Natural killer cell treated with Interleukin-12 subunit alpha and Interleukin-12 subunit beta and Interleukin-15 and Interleukin-18, amount 100 ng/mL, for 72 hours (primary cell): ENCODE results near the gene SKIL. TPM values are rescaled to one million over a fixed set of nuclear protein-coding genes. Genes with fewer than 3 reads are reported as not detected.
A peak's percentile ranks its signal among the peaks of the same experiment; 100 is the strongest.

Source experiments
- ATAC-seq, 2 donors: fragments of 150-1000 bp; cut with Tn5 transposase in 1 of 2; sonication (Bioruptor Pico), chemical (Tn5 transposase) in 1 of 2; 2 replicates each; pipeline ENCODE4 v1.10.0; 2021
- DNase-seq: peaks from one replicate; pipeline ENCODE4 v3.0.0; 2022; ENCODE audit warnings: low spot score
- H3K27ac Mint-ChIP-seq, 2 donors: 1 replicate in 1 of 2; 2 replicates in 1 of 2; pipeline ENCODE4 v1.8.0; 2022; ENCODE audit warnings: mixed read lengths in 2 of 2, mild to moderate bottlenecking in 1 of 2, moderate library complexity in 1 of 2
- H3K27me3 Mint-ChIP-seq, 2 donors: 1 replicate in 1 of 2; 2 replicates in 1 of 2; pipeline ENCODE4 v1.8.0; 2022; ENCODE audit warnings: mixed read lengths in 2 of 2
- H3K36me3 Mint-ChIP-seq: one replicate; pipeline ENCODE4 v1.8.0; 2022; ENCODE audit warnings: mixed read lengths
- H3K4me1 Mint-ChIP-seq, 2 donors: 1 replicate in 1 of 2; 2 replicates in 1 of 2; pipeline ENCODE4 v1.8.0; 2022; ENCODE audit warnings: low read depth in 2 of 2, mixed read lengths in 2 of 2, mild to moderate bottlenecking in 1 of 2
- H3K4me3 Mint-ChIP-seq: one replicate; pipeline ENCODE4 v1.8.0; 2022; ENCODE audit warnings: mixed read lengths
- H3K9me3 Mint-ChIP-seq: 2 replicates; pipeline ENCODE4 v1.8.0; 2022; ENCODE audit warnings: mixed read lengths
- total RNA-seq, 2 donors: library from RNA; stranded (reverse); gene quantifications; one replicate each; pipeline ENCODE4 v1.2.3, GENCODE V29; 2022

Gene SKIL
- total RNA-seq, 2 donors from 2014 or later, result 40.0 to 41.0 TPM

- H3K9me3 Mint-ChIP-seq, result no peaks in the 10 kb centered on the region
- peaks cover 14% of the 10 kb centered on the region for H3K36me3 Mint-ChIP-seq
- H3K4me1 Mint-ChIP-seq, result peaks cover 0 to 4% of the 10 kb centered on the region in 2 donors
These were observed 30.4 kb downstream of the SKIL start for GRCh38 chr3:170387950-170388349.

DNA sequence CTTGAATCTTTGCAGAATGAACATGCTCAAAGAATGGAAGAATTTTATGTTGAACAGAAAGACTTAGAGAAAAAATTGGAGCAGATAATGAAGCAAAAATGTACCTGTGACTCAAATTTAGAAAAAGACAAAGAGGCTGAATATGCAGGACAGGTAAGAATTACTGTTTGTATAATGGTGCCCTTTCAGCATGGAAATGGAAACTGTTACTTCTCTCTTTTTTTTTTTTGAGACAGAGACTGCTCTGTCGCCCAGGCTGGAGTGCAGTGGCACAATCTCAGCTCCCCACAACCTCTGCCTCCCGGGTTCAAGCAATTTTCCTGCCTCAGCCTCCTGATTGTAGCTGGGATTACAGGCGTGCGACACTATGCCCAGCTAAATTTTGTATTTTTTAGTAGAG lies 33.6 kb downstream of the SKIL start:
- Mint-ChIP-seq H3K9me3 (no peaks in the 10 kb centered on the region), H3K36me3 (peaks cover 14% of the 10 kb centered on the region), H3K27ac (no peak overlapping the region), H3K4me1 (peaks cover 0 to 4% of the 10 kb centered on the region in 2 donors), H3K4me3 (no peak overlapping the region), H3K27me3 (no peaks in the 10 kb centered on the region)
- DNase-seq (no peak), ATAC-seq (no peak)

More at GRCh38 chr3:170387950-170388349, 30.4 kb downstream of the SKIL start:
- ATAC-seq (no peak), DNase-seq (no peak)
- no peak overlapping the region for H3K4me3 Mint-ChIP-seq
- H3K27me3 Mint-ChIP-seq, result no peaks in the 10 kb centered on the region
- no peak overlapping the region for H3K27ac Mint-ChIP-seq

DNA sequence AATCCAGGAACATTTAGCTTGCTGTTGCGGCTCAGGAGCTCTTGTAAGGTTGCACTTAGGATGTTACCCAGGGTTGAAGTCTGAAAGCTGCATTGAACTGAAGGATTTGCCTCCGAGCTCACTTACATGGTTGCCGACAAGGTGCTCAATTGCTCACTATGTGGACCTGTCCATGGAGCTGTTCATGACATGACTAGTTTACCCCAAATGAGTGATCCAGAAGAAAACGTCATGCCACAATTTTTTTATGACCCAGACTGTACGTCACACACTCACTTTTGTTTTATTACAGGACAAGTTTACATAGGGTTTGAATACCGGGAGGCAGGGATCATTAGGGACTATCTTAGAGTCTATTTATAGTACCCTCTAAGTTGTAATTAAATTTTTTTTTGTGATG lies 40.2 kb downstream of the SKIL start:
- no peak for DNase-seq
- no peak overlapping the region for H3K4me3 Mint-ChIP-seq
- no peak overlapping the region for H3K27ac Mint-ChIP-seq
- H3K4me1 Mint-ChIP-seq, result peaks cover 0 to 4% of the 10 kb centered on the region in 2 donors
- H3K27me3 Mint-ChIP-seq, result no peaks in the 10 kb centered on the region
- no peaks in the 10 kb centered on the region for H3K9me3 Mint-ChIP-seq
- H3K36me3 Mint-ChIP-seq, result no peaks in the 10 kb centered on the region
- no peak for ATAC-seq

GRCh38 chr3:170405101-170405500 lies 47.6 kb downstream of the SKIL start:
- no peak for ATAC-seq
- no peak overlapping the region for H3K4me3 Mint-ChIP-seq
- H3K36me3 Mint-ChIP-seq, result no peaks in the 10 kb centered on the region
- no peaks in the 10 kb centered on the region for H3K27me3 Mint-ChIP-seq
- no peak overlapping the region for H3K27ac Mint-ChIP-seq
- H3K9me3 Mint-ChIP-seq, result no peaks in the 10 kb centered on the region
- no peak for DNase-seq
- peaks cover 0 to 4% of the 10 kb centered on the region in 2 donors for H3K4me1 Mint-ChIP-seq

DNA sequence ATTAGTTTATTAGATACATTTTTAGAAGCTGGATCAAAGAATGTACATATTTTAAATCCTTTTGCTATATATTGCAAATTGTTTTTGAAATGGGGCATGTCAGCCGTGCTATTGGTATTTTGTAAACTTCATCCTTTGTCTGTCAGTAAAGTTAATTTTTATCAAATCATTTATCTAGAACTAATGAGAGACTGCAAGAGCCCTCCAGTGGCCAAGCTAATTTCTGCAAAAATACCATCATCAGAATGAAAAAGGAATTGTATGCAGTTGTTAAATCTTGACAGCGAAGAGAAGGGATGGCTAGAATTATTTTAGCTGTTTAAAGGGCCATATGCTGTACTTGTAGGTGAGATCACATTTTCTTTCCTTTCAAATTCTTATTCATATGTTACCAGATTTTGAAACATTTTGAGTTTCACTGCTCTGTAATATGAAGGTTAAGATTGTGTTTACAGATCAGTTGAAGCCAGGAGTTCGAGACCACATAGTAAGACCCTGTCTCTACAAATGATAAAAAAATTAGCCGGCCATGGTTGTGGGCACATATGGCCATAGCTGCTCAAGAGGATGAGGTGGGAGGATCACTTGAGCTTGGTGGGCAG lies 53.0 kb downstream of the SKIL start:
- Mint-ChIP-seq H3K4me3 (no peak overlapping the region), H3K27me3 (no peaks in the 10 kb centered on the region), H3K36me3 (no peaks in the 10 kb centered on the region), H3K9me3 (no peaks in the 10 kb centered on the region), H3K4me1 (no peaks in the 10 kb centered on the region), H3K27ac (no peak overlapping the region)
- ATAC-seq, result peak in 1 of 2 donors; percentile 43
- no peak for DNase-seq

DNA sequence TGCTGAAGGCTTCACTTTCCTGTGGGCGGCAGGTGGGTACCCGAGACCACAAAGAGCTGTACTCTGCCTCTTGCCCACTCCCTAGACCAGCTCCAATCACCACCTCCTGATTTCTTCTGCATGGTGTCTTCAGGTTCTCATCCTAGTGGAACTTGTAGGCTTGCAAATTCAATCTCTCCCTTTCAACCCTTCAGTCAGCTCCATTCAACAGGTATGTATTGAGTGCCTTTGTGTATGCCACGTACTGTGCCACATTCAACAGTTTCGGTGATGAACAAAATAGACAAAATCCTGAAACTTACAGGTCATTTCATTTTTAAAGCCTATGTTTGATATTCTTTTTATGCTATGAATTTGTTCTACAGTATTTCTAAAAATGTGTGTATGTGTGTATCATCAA lies 55.8 kb downstream of the SKIL start:
- no peaks in the 10 kb centered on the region for H3K9me3 Mint-ChIP-seq
- no peak overlapping the region for H3K4me3 Mint-ChIP-seq

GRCh38 chr3:170414202-170414663 lies 56.7 kb downstream of the SKIL start:
- Mint-ChIP-seq H3K9me3 (no peaks in the 10 kb centered on the region), H3K27me3 (peaks cover 11 to 17% of the 10 kb centered on the region in 2 donors), H3K27ac (no peak overlapping the region), H3K4me3 (no peak overlapping the region), H3K4me1 (peaks cover 4% of the 10 kb centered on the region in 2 donors), H3K36me3 (no peaks in the 10 kb centered on the region)
- ATAC-seq, result no peak
- DNase-seq, result no peak

More for the DNA sequence above, 55.8 kb downstream of the SKIL start:
- no peak for ATAC-seq
- Mint-ChIP-seq H3K36me3 (no peaks in the 10 kb centered on the region), H3K27me3 (peaks cover 7 to 15% of the 10 kb centered on the region in 2 donors), H3K4me1 (peaks cover 3% of the 10 kb centered on the region in 2 donors), H3K27ac (no peak overlapping the region)
- no peak for DNase-seq

DNA sequence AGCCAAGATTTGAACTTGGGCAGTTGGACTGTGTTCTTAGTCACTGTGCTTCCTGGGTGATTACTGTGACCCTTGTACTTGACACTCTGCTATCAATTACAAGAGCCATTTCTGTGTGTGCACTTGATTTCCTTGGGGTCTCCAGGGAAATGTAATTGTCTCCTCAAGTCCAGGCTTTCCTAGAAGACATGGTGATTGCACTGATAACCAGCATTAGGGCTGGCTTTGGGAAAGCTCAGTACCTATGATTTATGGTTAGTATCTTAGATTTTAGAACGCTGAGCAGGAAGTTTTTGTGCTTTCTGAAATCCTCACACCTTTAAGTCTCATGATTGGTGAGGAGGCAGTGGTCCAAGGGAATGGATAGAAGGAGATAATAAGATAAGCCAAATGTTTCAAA lies 59.6 kb downstream of the SKIL start:
- Mint-ChIP-seq H3K4me1 (peaks cover 9% of the 10 kb centered on the region in 2 donors), H3K27ac (no peak overlapping the region), H3K4me3 (no peak overlapping the region), H3K9me3 (no peaks in the 10 kb centered on the region), H3K36me3 (no peaks in the 10 kb centered on the region), H3K27me3 (peaks cover 20 to 27% of the 10 kb centered on the region in 2 donors)
- ATAC-seq, result no peak
- no peak for DNase-seq

DNA sequence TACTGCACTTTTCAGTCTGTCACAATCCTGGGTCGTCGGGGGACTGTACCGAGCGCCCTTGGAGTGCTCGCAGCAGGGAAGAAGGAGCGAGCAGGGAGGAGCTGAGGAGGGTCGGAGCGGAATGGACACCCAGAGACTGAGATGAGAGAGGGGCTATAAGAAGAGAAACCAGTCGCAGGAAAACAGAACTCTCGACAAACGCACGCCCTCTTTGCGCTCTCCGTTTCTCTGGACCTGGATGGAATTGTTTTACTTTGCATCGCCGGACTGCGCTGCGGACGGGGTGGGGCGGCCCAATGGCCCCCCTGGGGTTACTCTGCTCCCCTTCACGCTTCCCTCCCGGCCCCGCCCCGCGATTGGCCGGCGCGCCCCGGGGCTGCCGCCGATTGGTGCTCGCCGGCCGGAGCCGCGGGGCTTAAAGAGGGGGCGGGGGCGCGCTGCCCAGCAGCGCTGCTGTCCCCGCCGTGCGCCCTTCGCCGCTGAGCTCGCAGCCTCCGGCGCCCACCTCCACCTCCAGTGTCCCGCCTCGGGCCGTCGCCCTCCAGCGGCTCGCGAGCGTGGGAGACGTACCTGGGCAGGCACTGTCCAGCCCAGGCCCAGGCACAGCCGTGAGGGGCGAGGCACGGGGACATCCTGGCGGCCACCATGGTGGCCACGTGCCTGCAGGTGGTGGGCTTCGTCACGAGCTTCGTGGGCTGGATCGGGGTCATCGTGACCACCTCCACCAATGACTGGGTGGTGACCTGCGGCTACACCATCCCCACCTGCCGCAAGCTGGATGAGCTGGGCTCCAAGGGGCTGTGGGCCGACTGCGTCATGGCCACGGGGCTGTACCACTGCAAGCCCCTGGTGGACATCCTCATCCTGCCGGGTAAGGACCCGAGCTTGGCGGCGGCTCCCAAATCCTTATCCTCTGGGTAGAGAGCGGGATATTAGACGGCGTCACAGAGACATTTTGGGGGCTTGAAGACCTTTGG lies 61.2 kb downstream of the SKIL start, which contains the start of gene CLDN11:
Gene CLDN11, plus strand, starts transcription at position 447 of the 977 bp plus-strand sequence. Its CDS starts 199 bp downstream, at position 646.
- no peaks in the 10 kb centered on the region for H3K9me3 Mint-ChIP-seq
- no peak within 1 kb of the TSS for H3K27ac Mint-ChIP-seq
- peak within 1 kb of the TSS; percentile 78 for H3K4me3 Mint-ChIP-seq
- no peaks in the 10 kb centered on the region for H3K36me3 Mint-ChIP-seq
- ATAC-seq (peak in 1 of 2 donors; percentile 61), DNase-seq (no peak)
- H3K27me3 Mint-ChIP-seq, result peaks cover 20 to 27% of the 10 kb centered on the region in 2 donors
- H3K4me1 Mint-ChIP-seq, result peaks cover 9% of the 10 kb centered on the region in 2 donors

- H3K27me3 Mint-ChIP-seq, result peaks cover 20 to 27% of the 10 kb centered on the region in 2 donors
- no peak overlapping the region for H3K4me3 Mint-ChIP-seq
- H3K9me3 Mint-ChIP-seq, result no peaks in the 10 kb centered on the region
- no peak overlapping the region for H3K27ac Mint-ChIP-seq
- H3K4me1 Mint-ChIP-seq, result peaks cover 9% of the 10 kb centered on the region in 2 donors
- DNase-seq, result no peak
- ATAC-seq, result no peak
- no peaks in the 10 kb centered on the region for H3K36me3 Mint-ChIP-seq
These were observed 62.1 kb downstream of the SKIL start for GRCh38 chr3:170419557-170420087.

DNA sequence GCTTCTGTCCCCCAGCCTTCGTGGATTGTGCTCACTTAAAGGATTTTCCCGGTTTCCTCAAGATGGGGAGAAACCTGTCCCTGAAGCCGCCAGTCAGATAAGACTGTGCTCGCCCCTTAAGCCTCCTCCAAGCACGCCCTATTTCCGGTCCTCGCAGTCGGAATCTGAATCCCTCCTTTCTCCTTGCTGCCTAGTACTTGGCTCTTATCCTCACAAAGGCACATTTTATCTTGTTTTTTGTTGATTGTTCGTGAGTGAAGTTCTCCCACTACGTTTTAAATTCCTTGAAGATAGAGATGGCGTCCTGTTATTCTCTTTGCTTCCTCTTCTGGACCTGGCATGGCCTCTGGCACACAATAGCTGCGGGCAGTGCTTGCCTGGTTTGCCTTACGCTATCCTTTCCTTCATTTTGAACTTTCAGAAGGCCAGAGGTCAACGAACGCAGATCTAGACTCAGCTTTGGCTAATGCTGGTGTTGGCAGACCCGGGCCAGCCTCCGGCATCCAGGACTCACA lies 62.8 kb downstream of the SKIL start:
- ATAC-seq, result no peak
- H3K36me3 Mint-ChIP-seq, result no peaks in the 10 kb centered on the region
- no peak for DNase-seq
- no peak overlapping the region for H3K4me3 Mint-ChIP-seq
- peaks cover 20 to 27% of the 10 kb centered on the region in 2 donors for H3K27me3 Mint-ChIP-seq
- peaks cover 9% of the 10 kb centered on the region in 2 donors for H3K4me1 Mint-ChIP-seq
- H3K27ac Mint-ChIP-seq, result no peak overlapping the region
- H3K9me3 Mint-ChIP-seq, result no peaks in the 10 kb centered on the region

GRCh38 chr3:170421111-170421641 lies 63.7 kb downstream of the SKIL start:
- Mint-ChIP-seq H3K27me3 (peaks cover 22 to 27% of the 10 kb centered on the region in 2 donors), H3K4me1 (peaks cover 9 to 11% of the 10 kb centered on the region in 2 donors), H3K36me3 (no peaks in the 10 kb centered on the region), H3K4me3 (no peak overlapping the region), H3K9me3 (no peaks in the 10 kb centered on the region), H3K27ac (no peak overlapping the region)
- DNase-seq, result no peak
- no peak for ATAC-seq

GRCh38 chr3:170421758-170422157 lies 64.2 kb downstream of the SKIL start:
- no peak for DNase-seq
- Mint-ChIP-seq H3K9me3 (no peaks in the 10 kb centered on the region), H3K36me3 (no peaks in the 10 kb centered on the region), H3K4me3 (no peak overlapping the region), H3K27me3 (peaks cover 22 to 27% of the 10 kb centered on the region in 2 donors), H3K27ac (no peak overlapping the region), H3K4me1 (peaks cover 9 to 14% of the 10 kb centered on the region in 2 donors)
- ATAC-seq, result no peak
